Spleen (tissue), 7 donors: ENCODE data around the gene TBC1D19.

Source experiments
- CTCF ChIP-seq, 11 experiments: fragments of 200-600 bp in 7 of 11; fragments of 450-650 bp in 4 of 11; sonication (generic) in 4 of 11; IDR thresholded peaks in 8 of 11; conservative IDR thresholded peaks in 3 of 11; 1 replicate in 7 of 11; 2 replicates in 4 of 11; pipeline versions ENCODE4 v1.4.0 to v1.8.0; 2016 to 2021; ENCODE audit warnings: antibody characterized with exemption in 11 of 11, inconsistent platforms in 4 of 11, mild to moderate bottlenecking in 1 of 11
- POLR2A ChIP-seq, 3 donors: fragments of 450-650 bp; IDR thresholded peaks; one replicate each; pipeline ENCODE4 v1.5.1; 2017; ENCODE audit warnings: antibody characterized with exemption in 3 of 3, mild to moderate bottlenecking in 1 of 3
- POLR2AphosphoS5 ChIP-seq, 3 donors: sonication (generic); formaldehyde crosslinking; IDR thresholded peaks; one replicate each; pipeline ENCODE4 v1.5.1; 2017; ENCODE audit warnings: antibody characterized with exemption in 3 of 3
- donor health status: DM: no; HTN: no; CAD: no; lungs with moderate emphysema.
- donor health status: DM: no; HTN: no; CAD: no.
- donor health status: DM: no; HTN: no; CAD: no.

GRCh38 chr4:26690506-26690905, 106.6 kb downstream of the TBC1D19 start:
- TF ChIP-seq POLR2A (IDR thresholded peaks at IDR 0.05) (no peak), CTCF (IDR thresholded peaks at IDR 0.05 in 8 of 11, conservative IDR thresholded peaks at IDR 0.05 in 3 of 11) (no peak), POLR2AphosphoS5 (IDR thresholded peaks at IDR 0.05) (no peak)
